ENCODE measurements around the gene IER2.

GRCh38 chr19:13159713-13160112 lies 9.5 kb downstream of the IER2 start:
- TF ChIP-seq POLR2AphosphoS5 (IDR thresholded peaks at IDR 0.05; ENCODE audit: low read depth, low read length) (no peak), SIN3A (IDR thresholded peaks at IDR 0.05; ENCODE audit: low read depth) (no peak), MAX (IDR thresholded peaks at IDR 0.05) (no peak), ATF3 (IDR thresholded peaks at IDR 0.05) (no peak), CBX3 (IDR thresholded peaks at IDR 0.05; ENCODE audit: low read depth) (no peak), EZH2 (IDR thresholded peaks at IDR 0.05) (no peak)

Data from HCT116 (cell line).